RWPE1 (cell line): ENCODE measurements around the gene LGALS3.
A peak's percentile ranks its signal among the peaks of the same experiment; 100 is the strongest.

Experiments
- CTCF ChIA-PET: fragments of 350-600 bp; sonication (Branson Sonifier 250); formaldehyde crosslinking; extraction: SDS; loops from one replicate; lab custom pipeline; 2021; lab: Yijun Ruan, JAX
- POLR2A ChIA-PET: fragments of 400-600 bp; formaldehyde crosslinking; extraction: SDS; loops from one replicate; lab custom pipeline; 2020; ENCODE audit warnings: antibody characterized with exemption; ENCODE audit not compliant: low non-redundant PET; lab: Yijun Ruan, JAX
- DNase-seq: peaks from one replicate; pipeline ENCODE4 v3.0.0; 2012; ENCODE audit warnings: low spot score
- H3K27ac ChIP-seq: fragments of 450-650 bp; 2 replicates; pipeline ENCODE4 v1.5.1; 2017
- TF ChIP-seq, protein P1 (sequence below): fragments of 450-650 bp; conservative IDR thresholded peaks from 2 replicates; pipeline ENCODE4 v1.5.1; 2017; ENCODE audit warnings: low read depth, mild to moderate bottlenecking

The LGALS3 gene

DNA sequence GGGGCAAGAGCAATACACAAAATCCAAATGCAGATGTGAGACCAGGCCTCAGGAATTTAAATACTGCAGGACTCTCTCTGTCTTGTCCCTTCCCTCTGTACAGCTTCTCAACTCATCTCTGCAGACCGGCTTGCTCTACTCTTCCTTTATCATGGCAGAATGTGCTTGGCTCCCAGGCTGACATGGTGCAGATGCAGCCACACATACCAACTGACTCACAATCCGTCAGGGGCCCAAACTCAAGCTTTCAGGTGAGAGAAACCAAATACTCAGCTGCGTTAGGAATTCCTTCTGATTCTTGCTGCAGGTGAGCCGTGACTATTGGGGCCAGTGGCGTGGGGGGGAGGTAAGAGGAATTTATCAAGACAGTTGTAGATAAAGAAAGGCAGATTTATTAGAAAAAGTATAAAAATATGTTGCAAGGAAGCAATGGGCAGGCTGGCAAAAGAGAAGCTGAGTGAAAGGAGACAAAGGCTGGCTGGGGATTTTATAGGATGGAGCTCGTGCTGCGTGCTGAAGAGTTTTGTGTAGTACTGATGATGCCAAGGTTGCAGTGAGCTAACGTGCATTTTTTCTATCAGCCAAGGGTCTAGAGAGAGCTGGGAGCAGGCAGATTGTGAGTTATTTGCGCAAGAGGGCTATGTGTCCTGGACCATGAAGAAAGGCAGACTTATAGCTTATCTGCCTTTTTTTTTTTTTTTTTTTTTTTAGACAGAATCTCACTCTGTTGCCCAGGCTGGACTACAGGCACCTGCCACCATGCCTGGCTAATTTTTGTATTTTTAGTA, 5.0 kb upstream of the LGALS3 start:
- DNase-seq = no peak
- TF ChIP-seq, protein P1, sequence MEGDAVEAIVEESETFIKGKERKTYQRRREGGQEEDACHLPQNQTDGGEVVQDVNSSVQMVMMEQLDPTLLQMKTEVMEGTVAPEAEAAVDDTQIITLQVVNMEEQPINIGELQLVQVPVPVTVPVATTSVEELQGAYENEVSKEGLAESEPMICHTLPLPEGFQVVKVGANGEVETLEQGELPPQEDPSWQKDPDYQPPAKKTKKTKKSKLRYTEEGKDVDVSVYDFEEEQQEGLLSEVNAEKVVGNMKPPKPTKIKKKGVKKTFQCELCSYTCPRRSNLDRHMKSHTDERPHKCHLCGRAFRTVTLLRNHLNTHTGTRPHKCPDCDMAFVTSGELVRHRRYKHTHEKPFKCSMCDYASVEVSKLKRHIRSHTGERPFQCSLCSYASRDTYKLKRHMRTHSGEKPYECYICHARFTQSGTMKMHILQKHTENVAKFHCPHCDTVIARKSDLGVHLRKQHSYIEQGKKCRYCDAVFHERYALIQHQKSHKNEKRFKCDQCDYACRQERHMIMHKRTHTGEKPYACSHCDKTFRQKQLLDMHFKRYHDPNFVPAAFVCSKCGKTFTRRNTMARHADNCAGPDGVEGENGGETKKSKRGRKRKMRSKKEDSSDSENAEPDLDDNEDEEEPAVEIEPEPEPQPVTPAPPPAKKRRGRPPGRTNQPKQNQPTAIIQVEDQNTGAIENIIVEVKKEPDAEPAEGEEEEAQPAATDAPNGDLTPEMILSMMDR = no peak
- ChIA-PET CTCF (interaction anchor here (0.6 kb wide), 2 partner anchors 19 to 348 kb away, joined by 3 read pairs; no protein-coding TSS in a partner anchor), POLR2A (interaction anchor here (0.6 kb wide), 1 partner anchor 13 kb away, joined by 3 read pairs; no protein-coding TSS in a partner anchor)
- H3K27ac ChIP-seq = no peak overlapping the region

DNA sequence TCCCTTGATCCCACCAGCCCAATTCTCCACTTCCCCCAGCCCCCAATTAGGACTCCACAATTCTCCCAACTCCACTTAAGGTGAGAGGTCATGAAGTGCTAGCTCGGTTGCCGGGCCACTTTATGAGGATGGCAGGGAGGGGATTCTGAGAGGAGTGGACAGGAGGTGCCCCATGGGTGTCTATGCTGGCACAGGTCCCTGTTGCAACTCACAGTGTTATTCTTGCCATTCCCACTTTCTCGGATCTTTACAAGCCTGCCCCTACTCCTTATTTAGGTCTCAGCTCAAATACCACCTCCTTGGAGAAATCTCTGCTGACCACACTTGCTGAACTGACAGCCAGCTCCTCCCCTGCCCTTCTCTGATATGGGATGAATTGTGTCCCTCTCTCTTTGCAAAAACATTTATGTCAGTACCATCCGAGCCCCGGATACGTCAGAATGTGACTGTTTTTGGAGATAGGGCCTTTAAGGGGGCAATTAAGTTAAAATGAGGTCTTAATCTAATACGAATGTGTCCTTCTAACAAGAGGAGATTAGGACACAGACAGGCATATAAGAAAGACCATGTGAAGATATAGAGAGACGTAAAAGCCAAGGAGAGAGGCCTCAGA, 4.2 kb upstream of the LGALS3 start:
- CTCF ChIA-PET = interaction anchor here (0.6 to 0.7 kb wide), 2 partner anchors 19 to 513 kb away, joined by 3 read pairs; no protein-coding TSS in a partner anchor
- H3K27ac ChIP-seq = no peak overlapping the region
- POLR2A ChIA-PET = no interaction called here
- DNase-seq = no peak
- TF ChIP-seq, protein P1 = no peak

DNA sequence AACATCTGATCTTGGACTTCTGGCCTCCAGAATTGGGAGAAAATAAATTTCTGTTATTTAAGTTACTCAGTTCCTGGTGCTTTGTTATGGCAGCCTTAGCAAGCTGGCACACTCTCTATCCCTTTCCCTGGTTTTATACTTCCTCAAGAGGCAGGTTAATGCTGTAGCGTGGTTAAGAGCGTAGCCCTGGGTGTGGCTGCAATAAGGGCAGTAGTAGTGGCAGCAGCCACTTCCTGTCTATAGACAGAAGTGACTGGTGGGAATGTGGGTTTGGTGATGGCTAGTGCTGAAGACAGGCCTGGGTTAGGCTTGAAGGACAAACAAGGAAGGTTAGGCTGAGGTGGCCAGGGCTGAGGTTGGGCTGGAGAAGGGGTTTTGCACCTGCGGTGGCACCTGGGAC, 3.6 kb upstream of the LGALS3 start:
- ChIA-PET POLR2A (no interaction called here), CTCF (interaction anchor here (0.7 kb wide), 1 partner anchor 514 kb away, joined by 3 read pairs; no protein-coding TSS in a partner anchor)
- H3K27ac ChIP-seq = no peak overlapping the region
- TF ChIP-seq, protein P1 = no peak
- DNase-seq = no peak

DNA sequence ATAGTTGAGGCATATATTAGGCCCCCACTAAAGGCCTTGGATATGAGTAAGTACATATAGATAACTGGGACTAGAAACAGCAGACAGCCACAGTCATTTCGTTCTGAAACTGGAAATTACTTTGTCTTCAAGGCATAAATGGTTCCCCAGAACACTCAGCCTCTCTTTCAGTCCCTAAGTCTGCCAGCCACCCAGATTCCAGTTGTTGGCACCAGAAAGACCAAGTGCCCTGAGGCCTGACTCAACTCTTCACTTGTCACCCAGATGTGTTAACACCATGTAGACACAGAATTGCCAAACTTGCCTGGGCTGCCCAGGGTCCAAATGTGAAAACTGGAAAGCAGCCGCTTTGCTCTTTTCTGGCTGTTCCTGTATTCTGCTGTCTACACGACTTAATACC, 3.0 kb upstream of the LGALS3 start:
- ChIA-PET CTCF (no interaction called here), POLR2A (no interaction called here)
- no peak overlapping the region for H3K27ac ChIP-seq
- DNase-seq = no peak
- TF ChIP-seq, protein P1 = no peak

DNA sequence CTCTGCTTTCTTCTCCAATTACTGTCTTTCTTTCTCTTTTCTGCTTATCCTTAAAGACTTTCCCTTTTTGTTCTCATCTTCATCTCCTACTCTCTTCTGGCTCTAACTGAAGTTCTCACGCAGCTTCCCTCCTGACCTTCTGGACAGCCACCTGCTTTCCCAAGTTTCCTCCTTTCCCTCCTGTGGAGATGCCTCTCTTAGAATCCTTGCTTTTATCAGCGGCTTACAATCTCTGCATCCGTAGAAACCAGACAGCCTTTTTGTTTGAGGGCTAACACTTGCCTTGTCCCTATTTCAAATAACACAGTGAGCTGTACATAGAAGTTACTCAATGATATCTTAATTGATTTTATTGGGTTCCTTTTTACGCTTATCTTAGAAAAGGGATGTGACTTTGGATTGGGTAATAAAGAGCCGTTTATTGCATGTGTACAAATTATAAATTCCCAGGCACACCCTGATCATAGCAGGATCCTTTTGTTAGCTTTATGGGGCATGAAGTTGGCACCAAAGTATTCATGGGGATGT, 2.1 kb upstream of the LGALS3 start:
- CTCF ChIA-PET = no interaction called here

DNA sequence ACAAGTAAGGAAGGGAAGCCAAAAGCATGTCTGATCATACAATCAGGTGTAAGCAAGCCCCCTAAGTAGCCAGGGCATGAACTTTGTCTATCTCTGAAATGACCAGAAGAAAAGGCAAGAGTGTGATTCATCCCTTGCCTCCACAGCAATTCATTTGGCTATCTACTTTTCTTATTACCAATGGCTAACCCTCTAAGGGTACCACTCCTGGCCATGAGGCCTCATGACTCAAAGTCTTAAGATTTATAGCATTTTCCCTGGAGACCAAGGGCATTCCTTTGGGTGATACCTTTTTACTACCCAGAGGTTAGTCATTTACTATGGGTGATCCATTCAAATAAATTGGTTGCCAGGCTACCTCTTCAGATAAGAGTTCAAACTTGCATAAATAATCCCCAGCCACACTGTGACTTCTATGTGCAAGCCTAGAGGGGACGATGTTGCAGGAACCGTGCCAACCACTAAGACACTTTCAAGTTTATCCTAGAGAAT, 1.5 kb upstream of the LGALS3 start:
- ChIA-PET POLR2A (no interaction called here), CTCF (no interaction called here)
- DNase-seq = peak; percentile 83
- H3K27ac ChIP-seq = no peak overlapping the region
- TF ChIP-seq, protein P1 = no peak

More for the DNA sequence above, 2.1 kb upstream of the LGALS3 start:
- no peak for DNase-seq
- TF ChIP-seq, protein P1 = no peak
- H3K27ac ChIP-seq = no peak overlapping the region
- POLR2A ChIA-PET = no interaction called here
